Measurements from ENCODE around the gene TSHZ2.

GRCh38 chr20:53447316-53447715, 475.2 kb downstream of the TSHZ2 start:
- TF ChIP-seq CTCF (conservative IDR thresholded peaks at IDR 0.05) (no peak), ZFX (IDR thresholded peaks at IDR 0.05) (no peak)

Data from C4-2B (cell line).